SKM-1 (cell line): ENCODE data around the gene COL27A1.
"Not testable (repeated sequence)": the region's sequence is repeated elsewhere in the genome, so short reads cannot be mapped to it uniquely, and the experiment has no call there.

ENCODE experiments used
- DNase-seq: peaks from one replicate; lab custom pipeline; 2025; ENCODE audit not compliant: unreplicated experiment; lab: John Stamatoyannopoulos, UW

COL27A1 gene

DNA sequence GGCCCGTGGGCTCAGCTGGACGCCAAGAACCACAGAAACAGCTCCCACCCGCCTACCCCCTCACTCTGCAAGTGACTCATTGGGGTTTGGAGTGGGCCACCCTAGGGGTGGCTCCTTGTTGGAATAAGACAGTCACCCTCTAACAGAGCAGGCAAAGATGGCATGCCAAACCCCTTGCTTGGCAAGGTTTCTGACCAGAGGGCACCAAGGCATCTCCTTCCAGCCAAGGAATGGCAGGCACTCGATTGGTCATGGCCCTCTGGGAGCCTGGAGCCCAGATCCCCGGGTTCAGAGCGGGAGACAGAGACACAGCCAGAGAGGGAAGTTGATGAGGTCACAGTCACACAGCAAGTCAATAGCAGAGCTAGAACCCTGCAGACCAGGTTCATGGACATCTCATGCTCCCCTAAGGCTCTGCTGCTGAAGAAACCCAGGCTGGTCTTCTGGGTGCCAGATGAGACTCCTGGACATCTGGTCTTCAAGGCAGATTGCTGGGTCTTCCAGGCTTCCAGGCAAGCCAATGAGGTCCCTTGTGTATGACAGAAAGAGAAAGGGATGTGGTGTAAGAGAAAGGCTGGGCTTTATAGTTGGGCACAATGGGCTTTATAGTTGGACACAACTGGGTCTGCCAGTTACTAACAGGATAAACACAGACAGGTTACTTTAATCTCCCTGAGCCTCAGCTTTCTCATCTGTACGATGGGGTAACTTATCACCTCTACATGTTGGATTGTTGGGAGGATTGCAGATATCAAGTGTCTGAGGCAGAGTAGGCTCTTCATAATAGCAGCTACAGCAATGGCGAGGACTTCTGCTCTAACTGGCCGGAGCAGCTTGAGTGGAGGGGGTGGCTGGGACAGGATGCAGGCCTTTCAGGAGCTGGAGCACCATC, 33.0 kb upstream of the COL27A1 start:
- DNase-seq = no peak

DNA sequence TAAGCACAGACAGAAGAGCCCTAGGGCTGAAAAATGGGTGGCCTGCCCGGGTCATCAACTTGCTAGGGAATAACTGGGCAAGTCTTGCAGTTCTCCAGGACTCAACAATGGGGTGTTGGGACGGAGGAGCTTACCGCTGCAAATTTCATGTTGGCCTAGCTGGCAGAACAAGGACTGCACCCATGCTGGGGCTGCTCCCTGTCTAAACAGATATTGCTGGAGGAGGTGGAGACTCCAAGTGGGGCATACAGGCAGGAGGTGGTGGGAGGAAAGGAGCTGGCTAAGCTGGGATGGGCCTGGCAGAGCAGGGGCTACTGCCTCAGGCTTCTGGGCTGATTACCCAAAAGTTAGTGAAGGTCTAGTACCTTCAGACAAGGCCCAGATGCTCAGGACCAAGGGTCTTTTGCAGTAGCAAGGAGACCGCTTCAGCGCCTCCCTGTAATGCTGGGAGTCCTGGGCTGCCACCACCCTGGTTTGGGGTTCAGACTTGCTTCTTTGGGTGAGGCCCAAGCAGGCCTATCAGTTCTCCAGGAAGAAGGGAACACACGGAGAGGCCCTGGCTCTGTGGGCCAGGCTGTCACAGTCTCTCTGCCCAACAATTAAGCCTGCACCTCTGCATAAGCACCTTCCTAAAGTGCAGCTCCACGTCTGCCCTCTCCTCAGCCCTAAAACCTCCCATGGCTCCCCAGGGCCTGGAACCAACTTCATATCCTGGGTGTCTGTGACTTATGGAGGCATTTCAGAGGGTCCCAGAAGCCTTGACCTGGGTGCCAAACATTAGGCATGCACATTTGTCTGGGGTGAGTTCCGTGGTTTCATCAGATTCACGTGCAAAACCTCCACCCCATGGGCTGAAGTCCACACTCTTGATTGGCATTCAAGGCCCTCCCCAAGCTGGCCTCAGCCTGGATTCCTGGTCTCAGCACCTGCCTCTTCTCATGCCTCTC, 32.0 kb upstream of the COL27A1 start:
- DNase-seq = no peak

DNA sequence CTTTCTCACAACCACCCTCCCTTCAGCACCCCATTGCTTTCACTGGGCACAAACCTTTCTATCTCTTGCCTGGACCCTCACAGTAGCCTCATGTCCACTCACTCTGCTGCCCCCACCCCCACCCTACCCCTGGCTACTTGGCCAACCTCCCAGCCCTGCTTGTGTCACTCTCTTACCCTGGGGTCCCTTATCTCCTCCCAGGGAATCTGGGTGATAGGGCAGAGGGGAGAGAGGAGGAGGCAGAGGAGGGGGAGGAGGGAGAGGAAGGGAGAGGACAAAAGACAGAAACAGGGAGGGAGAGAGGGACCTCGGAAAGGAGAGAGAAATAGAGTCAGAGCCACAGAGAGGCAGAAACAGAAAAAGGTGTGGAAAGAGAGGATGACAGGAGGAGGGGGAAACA, 31.2 kb upstream of the COL27A1 start:
- no peak for DNase-seq

DNA sequence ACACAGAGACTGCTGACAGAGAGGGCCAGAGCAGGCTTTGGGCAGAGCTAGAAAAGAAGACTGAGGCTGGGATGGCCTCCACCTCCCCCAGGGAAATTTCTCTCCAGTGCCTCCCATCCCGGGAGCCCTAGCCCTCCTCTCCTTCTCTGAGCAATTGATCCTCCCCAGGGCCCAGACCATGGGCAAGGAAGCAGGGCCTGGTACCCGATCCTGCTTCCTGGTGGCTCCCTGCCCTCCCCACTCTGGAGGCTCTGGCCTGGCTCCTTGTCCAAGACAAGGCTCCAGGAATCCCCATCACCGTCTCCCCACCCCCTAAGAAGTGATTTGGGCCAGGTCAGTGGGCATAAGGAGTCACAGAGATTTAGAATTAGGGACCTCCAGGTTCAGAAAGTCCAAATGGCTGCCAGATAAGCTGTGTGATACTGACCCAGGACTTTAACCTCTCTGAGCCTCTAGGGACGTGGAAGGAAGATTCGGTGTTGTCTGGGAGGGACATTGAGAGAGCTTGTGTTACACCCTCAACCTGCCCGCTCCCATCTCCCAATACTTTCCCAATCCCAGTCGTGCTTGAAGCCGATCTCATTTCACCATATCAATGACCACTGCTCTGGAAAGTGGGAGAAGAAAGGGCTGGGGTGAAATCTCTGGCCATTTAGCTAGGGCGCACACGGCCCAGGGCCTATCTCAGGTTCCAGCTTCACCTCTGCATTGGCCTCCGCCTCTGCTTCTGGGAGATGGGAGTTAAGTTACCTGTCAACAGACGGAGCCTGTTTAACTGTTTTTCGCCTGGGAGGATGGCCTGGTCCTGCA, 30.5 kb upstream of the COL27A1 start:
- no peak for DNase-seq

DNA sequence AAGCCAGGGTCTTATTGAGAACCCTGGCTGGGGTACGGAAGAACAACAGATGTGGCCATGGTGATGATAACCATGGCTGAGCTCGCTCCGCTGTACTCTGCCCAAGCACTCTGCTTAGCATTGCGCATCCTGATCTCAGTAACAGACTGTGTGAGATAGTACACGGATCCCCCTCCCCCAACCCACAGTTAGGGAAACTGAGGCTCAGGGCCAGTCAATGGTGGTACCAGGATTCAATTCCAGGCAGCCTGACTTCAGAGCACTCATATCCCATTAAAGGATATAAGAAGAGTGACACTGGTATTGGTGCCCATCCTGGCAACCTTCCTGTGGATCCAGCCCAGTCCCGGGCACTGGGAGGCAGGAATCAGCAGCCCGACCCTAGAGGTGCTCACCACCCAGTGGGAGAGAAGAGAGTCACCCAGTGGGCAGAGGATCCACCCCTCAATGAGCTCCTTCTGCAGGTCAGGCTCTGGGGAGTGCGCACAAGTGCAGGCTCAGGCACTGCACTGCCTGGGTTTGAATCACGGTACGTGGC, 29.8 kb upstream of the COL27A1 start:
- no peak for DNase-seq

DNA sequence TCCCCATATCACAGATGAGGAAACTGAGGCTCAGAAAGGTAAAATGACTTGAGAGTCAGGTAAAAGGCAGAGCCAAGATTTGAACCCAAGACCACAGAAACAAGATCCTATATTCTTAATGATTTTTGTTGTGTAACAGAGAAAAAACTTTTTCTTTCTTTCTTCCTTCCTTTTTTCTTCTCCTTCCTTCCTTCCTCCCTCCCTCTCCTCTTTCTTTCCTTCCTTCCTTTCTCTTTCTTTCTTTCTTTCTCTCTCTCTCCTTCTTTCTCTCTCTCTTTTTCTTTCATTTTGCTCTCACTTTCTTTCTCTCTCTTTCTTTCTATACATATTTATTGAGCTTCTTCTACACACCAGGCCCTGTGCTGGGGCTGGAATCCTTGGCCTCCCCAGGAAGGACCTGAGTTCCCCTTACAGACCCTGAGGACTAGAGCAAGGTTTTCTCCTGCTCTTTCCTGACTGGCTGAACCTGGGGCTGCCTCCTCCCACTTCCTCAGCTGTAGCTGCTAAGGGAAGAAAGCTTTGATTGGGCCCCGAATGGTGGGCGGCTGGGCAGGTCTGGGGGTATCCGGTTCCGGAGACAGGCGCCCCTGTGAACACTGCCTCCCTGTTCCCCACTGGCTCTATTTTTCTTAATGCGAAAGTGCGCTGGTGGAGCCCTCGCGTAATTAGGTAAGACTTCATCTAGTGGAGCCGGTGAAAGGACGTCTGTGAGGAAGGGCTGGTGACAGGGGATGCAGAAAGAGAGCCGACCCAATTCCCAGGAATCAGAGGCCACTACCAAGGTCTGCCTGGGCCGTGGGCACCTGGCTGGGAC, 28.9 kb upstream of the COL27A1 start:
- no peak for DNase-seq

DNA sequence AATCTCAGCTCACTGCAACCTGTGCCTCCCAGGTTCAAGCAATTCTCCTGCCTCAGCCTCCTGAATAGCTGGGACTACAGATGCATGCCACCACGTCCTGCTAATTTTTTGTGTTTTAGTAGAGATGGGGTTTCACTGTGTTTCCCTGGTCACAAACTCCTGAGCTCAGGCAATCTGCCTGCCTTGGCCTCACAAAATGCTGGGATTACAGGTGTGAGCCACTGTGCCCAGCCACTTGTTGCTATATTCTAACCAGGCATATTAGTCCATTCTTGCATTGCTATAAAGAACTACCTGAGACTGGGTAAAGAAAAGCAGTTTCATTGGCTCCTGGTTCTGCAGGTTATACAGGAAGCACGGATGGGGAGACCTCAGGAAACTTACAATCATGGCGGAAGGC, 26.6 kb upstream of the COL27A1 start:
- DNase-seq = not testable (repeated sequence)

DNA sequence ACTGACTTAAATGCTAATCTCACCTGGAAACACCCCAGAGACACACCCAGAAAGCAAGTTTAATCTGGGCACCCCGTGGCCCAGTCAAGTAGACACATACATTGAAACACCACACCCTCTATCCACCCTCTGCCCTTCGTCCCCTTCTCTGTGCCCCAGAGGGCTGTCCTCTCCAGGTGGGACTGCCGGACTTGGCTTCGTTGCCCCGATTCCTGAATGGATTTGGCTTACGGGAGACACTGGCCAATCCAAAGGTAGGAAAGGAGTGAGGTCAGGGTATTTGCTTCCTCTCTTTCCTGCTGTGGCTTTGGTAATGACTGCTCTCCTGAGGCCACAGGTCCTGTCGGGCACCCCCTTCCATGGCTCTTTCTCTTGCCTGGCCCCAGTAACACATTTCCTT, 25.2 kb upstream of the COL27A1 start:
- no peak for DNase-seq

DNA sequence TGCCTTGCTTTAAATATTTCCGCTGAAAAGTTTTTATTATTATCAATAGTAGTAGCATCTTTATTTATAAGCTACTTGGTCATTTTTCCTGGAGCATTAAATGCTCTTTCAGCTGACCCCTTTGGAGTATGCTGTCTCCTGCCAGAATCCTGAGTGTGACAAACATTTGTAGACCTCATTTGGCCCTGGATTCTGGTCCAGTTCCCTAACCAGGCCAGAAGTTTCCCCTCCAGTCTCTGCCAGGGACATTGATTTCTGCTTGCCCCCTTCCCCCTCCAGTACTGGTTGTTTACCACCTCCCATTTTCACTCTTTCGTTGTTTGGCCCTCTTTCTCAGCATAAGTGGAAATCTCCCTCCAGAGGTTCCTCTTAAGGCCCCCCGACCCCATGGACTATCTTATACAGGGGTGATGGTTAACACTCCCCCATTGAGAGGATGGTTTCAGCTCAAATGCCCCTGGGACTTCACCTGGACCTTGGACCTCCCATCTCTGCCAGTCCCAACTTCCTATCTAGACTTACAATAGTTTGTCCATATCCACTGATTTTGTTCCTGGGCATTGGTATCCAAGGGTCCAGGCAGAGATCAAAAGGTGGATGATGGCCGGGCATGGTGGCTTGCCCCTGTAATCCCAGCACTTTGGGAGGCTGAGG, 24.6 kb upstream of the COL27A1 start:
- DNase-seq = no peak

DNA sequence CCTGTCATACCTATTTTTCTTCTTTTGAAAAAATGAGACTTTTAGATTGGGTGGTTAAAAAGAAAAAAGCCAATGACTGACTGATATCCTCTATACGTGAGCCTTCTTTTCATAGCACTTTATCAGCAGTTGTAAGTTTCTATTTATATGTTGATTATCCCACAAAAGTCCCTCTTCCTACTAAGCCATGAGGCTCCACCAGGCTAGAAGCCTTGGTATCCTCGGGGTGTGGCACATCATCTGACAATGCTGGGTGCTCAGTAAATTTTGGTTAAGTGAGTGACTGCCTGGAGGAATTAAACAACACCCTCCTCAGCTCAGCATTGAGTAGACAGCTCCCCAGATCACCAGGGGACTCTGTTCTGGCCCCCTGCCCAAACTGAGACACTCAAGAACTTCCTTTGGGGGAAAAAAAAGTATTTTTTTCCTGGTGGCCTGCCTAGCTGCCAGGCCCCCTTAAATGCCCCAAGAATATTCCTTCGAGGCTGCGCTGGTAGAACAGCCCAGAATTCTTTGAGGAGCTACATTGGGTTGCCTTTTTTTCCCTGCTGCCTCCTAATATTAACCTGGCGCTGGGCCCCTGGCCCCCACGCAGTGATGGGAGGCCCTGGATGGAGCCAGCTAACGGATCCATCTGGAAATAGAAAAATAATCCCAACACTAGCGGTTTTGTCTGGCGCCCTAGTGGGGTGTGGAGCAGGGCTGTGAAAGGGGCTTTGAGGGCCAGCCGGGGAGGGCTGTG, 23.4 kb upstream of the COL27A1 start:
- DNase-seq = no peak

DNA sequence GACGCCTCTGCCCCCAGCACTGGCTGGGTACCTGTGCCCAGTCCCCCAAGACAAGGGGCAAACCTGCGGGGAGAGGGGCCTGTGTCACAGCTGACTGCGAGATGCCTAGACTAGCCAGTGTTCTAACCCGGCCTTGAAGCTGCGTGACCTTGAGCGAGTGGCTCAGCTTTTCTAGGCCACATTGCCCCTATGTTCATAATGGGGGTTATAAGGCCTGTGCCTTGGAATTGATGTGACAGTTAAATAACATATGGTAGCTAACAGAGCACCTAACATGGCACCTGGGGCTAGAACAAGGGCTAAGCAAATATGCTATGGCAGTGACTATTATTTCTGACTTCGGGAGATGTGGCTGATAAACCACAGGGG, 22.8 kb upstream of the COL27A1 start:
- DNase-seq = no peak

DNA sequence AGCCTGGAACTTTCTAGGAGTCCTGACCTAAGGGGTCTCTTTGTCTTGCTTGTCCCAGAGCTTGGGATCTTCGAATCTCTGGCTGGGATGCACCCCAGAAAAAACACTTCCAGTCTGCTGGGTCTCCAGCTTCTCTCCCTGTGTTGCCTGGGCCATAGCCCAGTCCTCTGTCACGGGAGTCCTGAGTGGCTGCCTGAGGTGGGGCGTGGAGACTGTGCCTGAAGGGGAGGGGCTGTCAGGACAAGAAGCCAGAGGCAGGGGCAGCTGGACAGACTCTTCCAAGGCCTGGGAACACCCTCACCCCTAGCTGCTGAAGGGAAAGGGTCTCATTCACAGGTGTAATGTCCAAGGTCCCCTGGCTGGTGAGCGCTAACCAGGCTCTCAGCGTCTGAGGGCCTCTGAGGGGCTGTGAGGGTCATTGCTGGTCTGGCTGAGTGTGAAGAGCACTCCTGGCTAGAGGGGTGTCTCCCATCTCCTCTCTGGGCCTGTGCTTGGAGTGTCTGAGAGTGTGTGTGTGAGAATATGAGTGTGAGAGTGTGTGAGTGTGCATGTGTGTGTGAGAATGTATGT, 20.4 kb upstream of the COL27A1 start:
- DNase-seq = no peak

DNA sequence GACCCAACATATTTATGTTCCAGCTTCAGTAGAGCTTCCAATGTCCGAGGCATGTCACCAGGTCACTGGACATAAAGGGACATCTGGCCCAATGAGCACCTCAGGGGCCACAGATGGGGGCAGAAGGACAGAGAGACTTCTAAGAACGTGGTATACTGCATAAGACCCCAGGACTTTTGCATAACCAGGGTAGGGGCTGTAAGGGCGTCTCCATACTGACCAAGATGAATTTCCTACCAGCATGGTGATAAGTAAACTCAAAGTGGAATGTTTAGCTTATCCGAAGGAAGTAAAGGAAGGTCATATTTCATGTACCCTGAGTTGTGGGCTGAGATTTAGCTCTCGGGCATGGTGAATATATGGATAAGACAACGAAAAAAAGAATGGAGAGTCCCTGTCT, 17.5 kb upstream of the COL27A1 start:
- no peak for DNase-seq

DNA sequence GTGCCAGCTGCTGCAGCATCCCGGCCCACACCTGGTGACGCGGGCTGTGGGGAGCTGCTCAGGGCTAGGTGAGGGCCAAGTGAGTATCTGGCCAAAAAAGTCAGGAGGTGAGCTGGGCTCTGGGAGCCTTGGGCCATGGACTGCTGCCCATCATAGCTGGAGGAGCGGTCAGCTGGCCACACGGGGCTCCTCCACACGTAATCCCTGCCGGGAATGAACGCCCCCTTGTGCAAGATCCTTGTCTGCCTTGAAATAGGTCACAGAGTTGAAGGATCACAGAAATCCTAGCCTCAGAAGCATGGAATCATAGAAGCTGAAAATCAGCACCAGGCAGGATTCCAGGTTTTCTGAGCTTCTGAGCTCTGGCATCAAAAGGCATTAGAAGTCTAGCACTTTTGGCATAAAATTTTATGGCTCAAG, 16.8 kb upstream of the COL27A1 start:
- DNase-seq = no peak

DNA sequence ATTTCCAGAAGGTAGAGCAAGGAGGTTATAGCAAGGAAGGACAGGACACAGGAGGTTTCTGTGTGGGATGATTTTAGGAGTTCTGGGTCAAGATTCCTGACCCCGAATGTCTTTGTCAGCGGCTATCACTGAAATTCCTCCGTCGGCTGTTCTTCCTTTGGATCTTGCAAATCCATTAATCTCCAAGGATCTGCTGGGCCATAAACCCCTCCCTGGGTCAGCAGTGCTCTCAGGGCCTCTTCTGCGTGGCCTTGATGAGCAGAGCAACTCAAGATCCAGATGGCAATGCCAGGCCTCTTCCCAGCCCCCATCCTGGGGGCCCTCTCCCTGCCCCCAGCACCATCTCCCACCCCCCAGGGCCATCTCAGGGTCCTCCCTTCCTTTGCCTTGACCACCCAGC, 16.3 kb upstream of the COL27A1 start:
- no peak for DNase-seq

DNA sequence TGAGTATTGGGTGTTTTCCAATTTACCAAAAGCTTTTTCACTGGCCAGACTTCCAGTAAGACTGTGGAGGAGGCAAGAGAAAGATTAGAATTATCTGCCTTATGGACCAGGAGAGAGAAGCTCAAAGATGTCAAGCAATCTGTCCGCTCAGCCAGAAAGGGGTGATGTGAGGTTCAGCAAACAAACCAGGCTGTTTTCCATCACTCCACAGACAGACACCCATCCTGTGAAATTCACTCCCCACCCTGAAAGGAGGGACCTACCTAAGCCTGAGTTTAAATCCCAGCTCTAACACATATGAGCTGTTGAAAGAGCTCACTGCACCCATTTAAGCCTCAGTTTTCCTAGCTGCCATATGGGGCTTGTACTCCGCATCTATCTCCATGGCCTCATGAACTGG, 14.9 kb upstream of the COL27A1 start:
- no peak for DNase-seq

DNA sequence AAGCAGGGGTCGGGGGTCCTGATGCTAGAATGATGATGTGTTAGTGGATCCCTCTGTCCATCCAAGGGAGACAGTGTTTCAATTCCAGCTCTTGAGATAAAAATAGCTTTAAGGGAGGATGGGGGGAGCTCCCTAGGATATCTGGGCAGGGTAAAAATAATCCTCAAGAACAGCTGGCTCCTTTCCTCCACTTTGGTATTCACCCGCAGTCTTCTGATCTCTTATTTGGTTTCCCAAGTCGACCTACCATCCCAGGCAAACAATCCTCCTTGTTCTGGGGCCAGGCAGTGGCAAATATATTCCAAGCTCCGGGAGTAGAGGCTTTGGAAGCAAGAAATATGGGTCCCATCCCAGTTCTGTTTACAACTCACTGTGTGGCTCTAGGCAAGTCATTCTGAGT, 14.5 kb upstream of the COL27A1 start:
- DNase-seq = no peak

DNA sequence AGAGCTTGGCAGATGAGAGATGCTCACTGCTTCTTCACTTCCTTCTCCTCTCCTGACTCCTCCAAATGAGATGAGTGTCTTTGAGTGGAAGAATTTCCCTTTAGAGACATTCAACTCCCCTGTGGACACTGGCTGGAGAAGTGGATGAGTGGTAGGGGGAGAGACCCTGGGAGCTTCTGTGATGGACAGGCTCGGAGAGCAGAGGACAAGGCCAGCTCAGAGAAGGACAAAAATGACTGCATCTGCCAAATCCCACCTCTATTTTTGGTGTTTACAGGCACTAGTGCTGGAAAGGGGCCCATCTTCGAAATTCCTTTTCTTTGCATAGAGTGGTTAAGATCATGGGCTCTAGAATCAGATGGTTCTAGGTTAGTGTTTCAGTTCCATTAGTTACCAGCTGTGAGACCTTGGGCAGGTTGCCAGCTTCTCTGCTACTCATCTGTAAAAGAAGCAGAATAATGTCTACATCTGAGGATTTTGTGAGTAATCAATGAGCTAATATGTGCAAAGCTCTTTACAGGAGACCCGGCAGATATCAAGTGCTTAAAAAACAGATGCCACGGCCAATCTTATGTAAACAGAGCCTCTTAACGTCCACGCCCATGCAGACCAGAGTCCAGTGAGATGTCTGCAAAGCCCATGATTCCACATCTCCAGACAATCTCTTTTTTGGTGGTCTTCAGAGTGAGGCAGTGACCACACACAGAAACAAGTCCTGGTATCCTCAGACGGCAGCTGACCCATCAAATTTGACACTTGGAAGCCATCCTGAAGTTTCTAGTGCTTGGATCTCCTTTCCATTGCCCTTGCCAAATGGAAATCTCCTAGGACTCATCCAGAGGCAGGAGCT, 13.6 kb upstream of the COL27A1 start:
- DNase-seq = no peak
